ENCODE measurements around the gene GPR149. TPM values are rescaled to one million over a fixed set of nuclear protein-coding genes. Genes with fewer than 3 reads are reported as not detected.

Gene GPR149
- total and polyA plus RNA-seq, 2 donors from 2014 or later: not detected

- no peak for TF ChIP-seq CTCF (IDR thresholded peaks at IDR 0.05; ENCODE audit: borderline replicate concordance, extremely low read depth, insufficient read depth)
- Histone ChIP-seq H3K4me1 (ENCODE audit: control insufficient read depth in 2 of 3, insufficient read depth in 2 of 3, low read depth in 1 of 3, low read length in 3 of 3) (no peaks in the 10 kb centered on the region), H3K9ac (ENCODE audit: low read length in 3 of 3) (no peak overlapping the region), H3K9me3 (ENCODE audit: control insufficient read depth in 2 of 3, insufficient read depth in 1 of 3, low read length in 3 of 3) (peaks cover 0 to 7% (median 0%) of the 10 kb centered on the region in 3 donors), H3K4me3 (ENCODE audit: low read length in 3 of 3) (no peak overlapping the region), H3K27me3 (ENCODE audit: control insufficient read depth, insufficient read depth, low read length) (no peaks in the 10 kb centered on the region), H3K27ac (ENCODE audit: low read depth in 2 of 2, low read length in 2 of 2) (no peak overlapping the region), H3K36me3 (ENCODE audit: control insufficient read depth in 2 of 3, insufficient read depth in 3 of 3, low read length in 3 of 3) (no peaks in the 10 kb centered on the region)
- intact Hi-C loops (cut with DNase I): no loop called here
- DNase-seq: no peak
- no peak for FAIRE-seq
Observed at GRCh38 chr3:154361099-154361498, 68.9 kb downstream of the GPR149 start.

- DNase-seq (no peak), FAIRE-seq (no peak)
- Histone ChIP-seq H3K36me3 (ENCODE audit: control insufficient read depth in 2 of 3, insufficient read depth in 3 of 3, low read length in 3 of 3) (no peaks in the 10 kb centered on the region), H3K4me3 (ENCODE audit: low read length in 3 of 3) (no peak overlapping the region), H3K27ac (ENCODE audit: low read depth in 2 of 2, low read length in 2 of 2) (no peak overlapping the region), H3K9ac (ENCODE audit: low read length in 3 of 3) (no peak overlapping the region), H3K9me3 (ENCODE audit: control insufficient read depth in 2 of 3, insufficient read depth in 1 of 3, low read length in 3 of 3) (no peaks in the 10 kb centered on the region), H3K4me1 (ENCODE audit: control insufficient read depth in 2 of 3, insufficient read depth in 2 of 3, low read depth in 1 of 3, low read length in 3 of 3) (no peaks in the 10 kb centered on the region), H3K27me3 (ENCODE audit: control insufficient read depth, insufficient read depth, low read length) (no peaks in the 10 kb centered on the region)
- TF ChIP-seq CTCF (IDR thresholded peaks at IDR 0.05; ENCODE audit: borderline replicate concordance, extremely low read depth, insufficient read depth): no peak
- intact Hi-C loops (cut with DNase I): no loop called here
Observed at GRCh38 chr3:154356009-154356408, 74.0 kb downstream of the GPR149 start.

- Histone ChIP-seq H3K27me3 (ENCODE audit: control insufficient read depth, insufficient read depth, low read length) (no peaks in the 10 kb centered on the region), H3K4me1 (ENCODE audit: control insufficient read depth in 2 of 3, insufficient read depth in 2 of 3, low read depth in 1 of 3, low read length in 3 of 3) (no peaks in the 10 kb centered on the region), H3K4me3 (ENCODE audit: low read length in 3 of 3) (no peak overlapping the region), H3K9me3 (ENCODE audit: control insufficient read depth in 2 of 3, insufficient read depth in 1 of 3, low read length in 3 of 3) (no peaks in the 10 kb centered on the region), H3K27ac (ENCODE audit: low read depth in 2 of 2, low read length in 2 of 2) (no peak overlapping the region), H3K36me3 (ENCODE audit: control insufficient read depth in 2 of 3, insufficient read depth in 3 of 3, low read length in 3 of 3) (no peaks in the 10 kb centered on the region), H3K9ac (ENCODE audit: low read length in 3 of 3) (no peak overlapping the region)
- intact Hi-C loops (cut with DNase I): no loop called here
- no peak for DNase-seq
- no peak for TF ChIP-seq CTCF (IDR thresholded peaks at IDR 0.05; ENCODE audit: borderline replicate concordance, extremely low read depth, insufficient read depth)
- no peak for FAIRE-seq
Observed at GRCh38 chr3:154349223-154349622, 80.8 kb downstream of the GPR149 start.

- TF ChIP-seq CTCF (IDR thresholded peaks at IDR 0.05; ENCODE audit: borderline replicate concordance, extremely low read depth, insufficient read depth): no peak
- Histone ChIP-seq H3K36me3 (ENCODE audit: control insufficient read depth in 2 of 3, insufficient read depth in 3 of 3, low read length in 3 of 3) (no peaks in the 10 kb centered on the region), H3K9ac (ENCODE audit: low read length in 3 of 3) (no peak overlapping the region), H3K4me1 (ENCODE audit: control insufficient read depth in 2 of 3, insufficient read depth in 2 of 3, low read depth in 1 of 3, low read length in 3 of 3) (no peaks in the 10 kb centered on the region), H3K9me3 (ENCODE audit: control insufficient read depth in 2 of 3, insufficient read depth in 1 of 3, low read length in 3 of 3) (no peaks in the 10 kb centered on the region), H3K27ac (ENCODE audit: low read depth in 2 of 2, low read length in 2 of 2) (no peak overlapping the region), H3K27me3 (ENCODE audit: control insufficient read depth, insufficient read depth, low read length) (no peaks in the 10 kb centered on the region), H3K4me3 (ENCODE audit: low read length in 3 of 3) (no peak overlapping the region)
- intact Hi-C loops (cut with DNase I): no loop called here
- FAIRE-seq (no peak), DNase-seq (no peak)
Observed at GRCh38 chr3:154345422-154346122, 84.4 kb downstream of the GPR149 start.
